Left lung (tissue), 10 donors: Measurements from ENCODE around the gene ZNF558. TPM values are rescaled to one million over a fixed set of nuclear protein-coding genes. Genes with fewer than 3 reads are reported as not detected.

Experiments used
- ATAC-seq: fragments of 200-7000 bp; cut with Tn5 transposase; one replicate; pipeline ENCODE4 v1.9.1; 2020; ENCODE audit warnings: moderate library complexity
- DNase-seq, 4 donors: peaks; one replicate each; pipeline ENCODE4 v3.0.0-alpha.2; 2013 to 2020
- H3K27ac ChIP-seq, 2 donors: fragments of 200-600 bp; sonication (generic) in 1 of 2; one replicate each; pipeline versions ENCODE4 v1.5.0 to v1.8.0; 2020 to 2021
- H3K27me3 ChIP-seq, 2 donors: fragments of 200-600 bp; sonication (generic) in 1 of 2; one replicate each; pipeline versions ENCODE4 v1.5.0 to v1.8.0; 2020 to 2021
- H3K36me3 ChIP-seq, 2 donors: fragments of 200-600 bp; sonication (generic) in 1 of 2; one replicate each; pipeline versions ENCODE4 v1.5.0 to v1.8.0; 2020 to 2021
- H3K4me1 ChIP-seq, 2 donors: fragments of 200-600 bp; one replicate each; pipeline ENCODE4 v1.8.0; 2021
- H3K4me3 ChIP-seq, 2 donors: fragments of 200-600 bp; sonication (generic) in 1 of 2; one replicate each; pipeline versions ENCODE4 v1.5.0 to v1.8.0; 2020 to 2021; ENCODE audit warnings: mild to moderate bottlenecking in 1 of 2
- H3K9me3 ChIP-seq, 2 donors: fragments of 200-600 bp; sonication (generic) in 1 of 2; one replicate each; pipeline versions ENCODE4 v1.5.0 to v1.8.0; 2020 to 2021
- intact Hi-C, 2 donors: fragments of 100-400 bp; cut with DNase I; formaldehyde crosslinking; loops; one replicate each; pipeline versions ENCODE4 v1.11.2 to v1.14.2; 2022
- polyA plus RNA-seq, 6 donors: library from polyadenylated mRNA; unstranded; fragments of 120-200 nt; gene quantifications; one replicate each; pipeline ENCODE4 v1.2.1, GENCODE V29; 2013; ENCODE audit not compliant: insufficient read length in 6 of 6
- total RNA-seq, 2 donors: library from RNA; stranded (reverse); fragmentation: NEBNext Ultra II Directional; extraction: Animal tissue kit (Norgen Biotek cat#: 25700); gene quantifications; one replicate each; pipeline ENCODE4 v1.2.1, GENCODE V29; 2021
- TF ChIP-seq, protein P1 (sequence below), 2 donors: fragments of 200-600 bp; sonication (generic) in 1 of 2; IDR thresholded peaks; one replicate each; pipeline versions ENCODE4 v1.5.0 to v1.8.0; 2021; ENCODE audit warnings: antibody characterized with exemption in 2 of 2
- donor health status: DM: no; HTN: yes; CAD: no.
- donor health status: DM: no; HTN: no; CAD: no.

Gene ZNF558
- total and polyA plus RNA-seq, 8 donors, result 20.8 to 54.0 (median 45.0) TPM

DNA sequence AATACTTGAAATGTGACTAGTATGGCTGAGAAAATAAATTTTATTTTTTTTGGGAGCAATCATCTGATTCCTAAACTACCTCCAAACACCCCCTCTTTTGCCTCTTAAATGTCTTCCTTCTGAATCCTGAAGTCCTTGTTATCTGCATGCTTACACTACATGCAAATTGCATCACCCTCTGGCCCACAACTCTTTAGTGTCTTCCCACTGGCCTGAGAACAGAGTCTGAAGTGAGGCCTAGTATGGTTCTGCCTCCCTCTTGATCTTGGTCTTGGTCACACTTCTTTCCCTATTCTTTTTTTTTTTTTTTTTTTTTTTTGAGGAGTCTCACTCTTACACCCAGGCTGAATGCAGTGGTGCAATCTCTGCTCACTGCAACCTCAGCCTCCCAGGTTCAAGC is 4.8 kb downstream of the ZNF558 start:
- no peak for ATAC-seq
- Histone ChIP-seq H3K27ac (no peak overlapping the region), H3K9me3 (peaks cover 0 to under 1% of the 10 kb centered on the region in 2 donors), H3K36me3 (peaks cover 0 to 59% of the 10 kb centered on the region in 2 donors), H3K4me1 (peaks cover 0 to 14% of the 10 kb centered on the region in 2 donors), H3K27me3 (no peaks in the 10 kb centered on the region), H3K4me3 (no peak overlapping the region)
- TF ChIP-seq, protein P1, sequence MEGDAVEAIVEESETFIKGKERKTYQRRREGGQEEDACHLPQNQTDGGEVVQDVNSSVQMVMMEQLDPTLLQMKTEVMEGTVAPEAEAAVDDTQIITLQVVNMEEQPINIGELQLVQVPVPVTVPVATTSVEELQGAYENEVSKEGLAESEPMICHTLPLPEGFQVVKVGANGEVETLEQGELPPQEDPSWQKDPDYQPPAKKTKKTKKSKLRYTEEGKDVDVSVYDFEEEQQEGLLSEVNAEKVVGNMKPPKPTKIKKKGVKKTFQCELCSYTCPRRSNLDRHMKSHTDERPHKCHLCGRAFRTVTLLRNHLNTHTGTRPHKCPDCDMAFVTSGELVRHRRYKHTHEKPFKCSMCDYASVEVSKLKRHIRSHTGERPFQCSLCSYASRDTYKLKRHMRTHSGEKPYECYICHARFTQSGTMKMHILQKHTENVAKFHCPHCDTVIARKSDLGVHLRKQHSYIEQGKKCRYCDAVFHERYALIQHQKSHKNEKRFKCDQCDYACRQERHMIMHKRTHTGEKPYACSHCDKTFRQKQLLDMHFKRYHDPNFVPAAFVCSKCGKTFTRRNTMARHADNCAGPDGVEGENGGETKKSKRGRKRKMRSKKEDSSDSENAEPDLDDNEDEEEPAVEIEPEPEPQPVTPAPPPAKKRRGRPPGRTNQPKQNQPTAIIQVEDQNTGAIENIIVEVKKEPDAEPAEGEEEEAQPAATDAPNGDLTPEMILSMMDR (IDR thresholded peaks at IDR 0.05), result no peak
- no peak for DNase-seq
- intact Hi-C loops, result no loop called here

DNA sequence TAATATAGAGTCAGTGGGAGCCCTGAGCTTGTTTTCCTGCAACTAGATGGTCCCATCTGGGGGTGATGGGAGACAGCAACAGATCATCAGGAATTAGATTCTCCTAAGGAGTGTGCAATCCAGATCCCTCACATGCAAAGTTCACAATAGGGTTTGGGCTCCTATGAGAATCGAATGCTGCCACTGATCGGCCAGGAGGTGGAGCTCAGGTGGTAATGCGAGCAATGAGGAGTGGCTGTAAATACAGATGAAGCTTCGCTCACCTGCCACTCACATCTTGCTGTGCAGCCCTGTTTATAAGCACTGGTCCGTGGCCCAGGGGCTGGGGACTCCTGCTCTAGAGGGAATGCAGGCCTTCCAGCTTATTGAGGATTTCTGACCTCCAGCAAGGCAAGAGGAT is 5.7 kb downstream of the ZNF558 start:
- Histone ChIP-seq H3K4me3 (no peak overlapping the region), H3K27me3 (no peaks in the 10 kb centered on the region), H3K36me3 (peaks cover 0 to 69% of the 10 kb centered on the region in 2 donors), H3K4me1 (peaks cover 0 to 8% of the 10 kb centered on the region in 2 donors), H3K27ac (no peak overlapping the region), H3K9me3 (peaks cover 0 to 5% of the 10 kb centered on the region in 2 donors)
- no peak for ATAC-seq
- intact Hi-C loops, result no loop called here
- no peak for DNase-seq
- TF ChIP-seq, protein P1 (IDR thresholded peaks at IDR 0.05), result no peak

DNA sequence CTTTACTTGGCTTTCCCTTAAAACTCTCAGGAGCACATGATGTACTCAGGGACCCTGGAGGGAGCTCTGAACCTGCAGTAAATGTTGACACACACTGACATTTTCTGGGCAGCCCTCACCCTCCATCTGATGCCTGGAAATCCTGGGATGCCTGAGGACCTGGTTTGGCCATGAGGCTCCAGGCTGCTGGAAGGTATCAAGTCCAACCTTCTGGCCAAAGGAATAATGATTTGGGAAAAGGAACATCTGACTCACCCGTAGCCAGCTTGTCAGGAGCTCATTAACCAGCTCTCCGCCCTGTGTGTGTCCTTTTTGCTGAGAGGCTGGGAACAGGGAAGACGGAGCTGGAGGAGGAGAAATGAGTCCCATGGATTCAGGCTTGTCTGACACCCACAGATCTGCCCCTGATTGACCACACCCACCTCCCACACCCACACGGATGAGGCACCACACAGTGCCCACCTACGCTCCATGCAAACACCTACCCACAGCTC is 10.3 kb downstream of the ZNF558 start:
- Histone ChIP-seq H3K36me3 (peaks cover 0 to 97% of the 10 kb centered on the region in 2 donors), H3K4me3 (no peak overlapping the region)

DNA sequence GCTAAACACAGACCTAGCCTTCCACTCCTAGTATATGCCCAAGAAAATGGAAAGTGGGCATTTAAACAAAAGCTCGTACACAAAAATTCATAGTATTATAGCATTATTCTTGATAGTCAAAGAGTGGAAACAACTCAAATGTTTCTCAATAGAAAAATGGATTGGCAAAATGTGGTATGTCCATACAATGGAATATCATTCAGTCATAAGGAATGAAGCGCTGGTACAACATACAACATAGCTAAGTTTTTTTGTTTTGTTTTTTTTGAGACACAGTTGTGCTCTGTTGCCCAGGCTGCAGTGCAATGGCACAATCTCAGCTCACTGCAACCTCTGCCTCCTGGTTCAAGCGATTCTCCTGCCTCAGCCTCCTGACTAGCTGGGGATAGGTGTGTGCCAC is 11.9 kb downstream of the ZNF558 start:
- ATAC-seq (no peak), DNase-seq (no peak)
- H3K4me1 ChIP-seq, result no peaks in the 10 kb centered on the region
- H3K4me3 ChIP-seq, result no peak overlapping the region
- intact Hi-C loops, result no loop called here
- TF ChIP-seq, protein P1 (IDR thresholded peaks at IDR 0.05), result no peak
- H3K9me3 ChIP-seq, result peaks cover 0 to 65% of the 10 kb centered on the region in 2 donors
- H3K27me3 ChIP-seq, result no peaks in the 10 kb centered on the region
- no peak overlapping the region for H3K27ac ChIP-seq
- peaks cover 0 to 98% of the 10 kb centered on the region in 2 donors for H3K36me3 ChIP-seq

More for the DNA sequence above, 10.3 kb downstream of the ZNF558 start:
- Histone ChIP-seq H3K27ac (no peak overlapping the region), H3K27me3 (no peaks in the 10 kb centered on the region), H3K9me3 (peaks cover 0 to 49% of the 10 kb centered on the region in 2 donors), H3K4me1 (no peaks in the 10 kb centered on the region)
- TF ChIP-seq, protein P1 (IDR thresholded peaks at IDR 0.05), result no peak
- DNase-seq (no peak), ATAC-seq (no peak)
- intact Hi-C loops, result no loop called here

DNA sequence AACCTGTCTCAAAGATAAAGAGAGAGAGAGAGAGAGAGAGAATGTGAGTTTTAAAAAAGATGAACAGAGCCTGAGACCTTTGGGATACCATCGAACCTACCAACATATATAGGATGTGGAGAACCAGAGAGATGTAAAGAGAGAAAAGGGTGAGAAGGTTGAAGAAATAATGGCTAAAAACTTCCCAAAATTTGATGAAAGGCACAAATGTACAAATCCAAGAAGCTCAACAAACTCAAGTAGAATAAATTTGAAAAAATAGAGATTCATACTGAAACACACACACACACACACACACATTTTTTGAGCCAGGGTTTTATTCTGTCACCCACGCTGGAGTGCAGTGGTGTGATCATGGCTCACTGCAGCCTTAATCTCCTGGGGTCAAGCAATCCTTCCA is 16.3 kb downstream of the ZNF558 start:
- TF ChIP-seq, protein P1 (IDR thresholded peaks at IDR 0.05), result no peak
- Histone ChIP-seq H3K27me3 (no peaks in the 10 kb centered on the region), H3K9me3 (peaks cover 26 to 98% of the 10 kb centered on the region in 2 donors), H3K27ac (no peak overlapping the region), H3K36me3 (peaks cover 5 to 100% of the 10 kb centered on the region in 2 donors), H3K4me1 (no peaks in the 10 kb centered on the region), H3K4me3 (no peak overlapping the region)
- DNase-seq, result no peak
- intact Hi-C loops, result no loop called here
- ATAC-seq, result no peak
